Naive B cell (primary cell): ENCODE measurements around the gene ZFR. TPM values are rescaled to one million over a fixed set of nuclear protein-coding genes. Genes with fewer than 3 reads are reported as not detected.

ENCODE experiments used
- polyA plus RNA-seq, 6 donors: library from polyadenylated mRNA; unstranded; fragments of 300-500 nt; fragmentation: Illumina TruSeq; gene quantifications; one replicate each; pipeline ENCODE4 v1.2.3, GENCODE V29; 2021; ENCODE audit warnings: low read depth in 6 of 6

ZFR gene
- polyA plus RNA-seq, 6 donors from 2014 or later, result 95.4 to 125 (median 107) TPM

Other genes with a start within 250 kb of the ZFR start
- gene MTMR12, start 131.8 kb downstream of the ZFR start, polyA plus RNA-seq, result 10 to 100 TPM; 16.9 to 32.1 (median 20.5) TPM
- 100 to 1,000 TPM; 393 to 545 (median 438) TPM for gene SUB1, start 140.8 kb upstream of the ZFR start, polyA plus RNA-seq